ENCODE data around the gene ATP2B2. TPM values are rescaled to one million over a fixed set of nuclear protein-coding genes. Genes with fewer than 3 reads are reported as not detected.

ATP2B2 gene
- total RNA-seq, 1 experiment from 2014 or later = 0.21 TPM

GRCh38 chr3:10522646-10523303 is 17.4 kb upstream of the ATP2B2 start:
- Histone ChIP-seq H3K27me3 (ENCODE audit: control insufficient read depth, insufficient read depth, low read length) (no peaks in the 10 kb centered on the region), H3K36me3 (replicated peaks; ENCODE audit: control insufficient read depth, insufficient read depth, low read length) (no peaks in the 10 kb centered on the region), H3K4me3 (ENCODE audit: insufficient read depth, low read depth, low read length) (no peak overlapping the region)
- DNase-seq = no peak

DNA sequence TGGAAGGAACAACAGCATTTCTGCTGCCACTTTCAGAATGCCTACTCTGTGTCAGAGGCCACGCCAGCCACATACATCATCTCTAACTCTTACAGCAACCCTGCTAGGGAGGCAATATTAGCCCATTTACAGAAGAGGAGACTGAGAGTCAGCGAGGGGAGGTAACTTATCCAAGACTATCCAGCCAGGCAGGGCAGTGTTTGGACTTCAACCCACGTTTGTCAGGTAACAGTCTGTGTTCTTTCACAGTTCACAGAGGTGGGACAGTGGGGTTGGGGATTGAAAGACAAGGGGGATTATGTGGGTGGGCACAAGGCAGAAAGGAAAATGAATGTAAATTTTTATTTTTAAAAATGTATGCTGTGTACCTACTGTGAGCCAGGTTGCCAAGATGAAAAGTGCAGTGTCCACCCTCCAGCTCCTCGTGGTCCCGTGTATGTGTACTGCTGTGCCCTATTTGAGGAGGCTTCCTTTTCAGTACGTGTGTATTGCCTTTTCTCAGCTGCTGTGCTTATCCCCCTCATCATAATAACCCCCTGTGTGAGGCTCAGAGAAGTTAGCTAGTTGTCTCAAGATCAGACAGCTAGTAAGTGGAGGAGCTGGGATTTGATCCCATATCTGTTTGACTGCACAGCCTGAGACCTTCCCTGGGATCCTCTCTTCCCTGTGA is 16.5 kb upstream of the ATP2B2 start:
- Histone ChIP-seq H3K4me3 (ENCODE audit: insufficient read depth, low read depth, low read length) (no peak overlapping the region), H3K36me3 (replicated peaks; ENCODE audit: control insufficient read depth, insufficient read depth, low read length) (no peaks in the 10 kb centered on the region), H3K27me3 (ENCODE audit: control insufficient read depth, insufficient read depth, low read length) (no peaks in the 10 kb centered on the region)
- DNase-seq = no peak

- H3K4me3 ChIP-seq (ENCODE audit: insufficient read depth, low read depth, low read length) = no peak overlapping the region
- no peak for DNase-seq
Observed at GRCh38 chr3:10520072-10520471, 14.7 kb upstream of the ATP2B2 start.

GRCh38 chr3:10519236-10519635 is 13.8 kb upstream of the ATP2B2 start:
- Histone ChIP-seq H3K36me3 (replicated peaks; ENCODE audit: control insufficient read depth, insufficient read depth, low read length) (no peaks in the 10 kb centered on the region), H3K4me3 (ENCODE audit: insufficient read depth, low read depth, low read length) (no peak overlapping the region)
- no peak for DNase-seq

More at GRCh38 chr3:10520072-10520471, 14.7 kb upstream of the ATP2B2 start:
- Histone ChIP-seq H3K27me3 (ENCODE audit: control insufficient read depth, insufficient read depth, low read length) (no peaks in the 10 kb centered on the region), H3K36me3 (replicated peaks; ENCODE audit: control insufficient read depth, insufficient read depth, low read length) (no peaks in the 10 kb centered on the region)

GRCh38 chr3:10518506-10519150 is 13.2 kb upstream of the ATP2B2 start:
- no peak for DNase-seq
- H3K27me3 ChIP-seq (ENCODE audit: control insufficient read depth, insufficient read depth, low read length) = no peaks in the 10 kb centered on the region
- no peaks in the 10 kb centered on the region for H3K36me3 ChIP-seq (replicated peaks; ENCODE audit: control insufficient read depth, insufficient read depth, low read length)

More at GRCh38 chr3:10519236-10519635, 13.8 kb upstream of the ATP2B2 start:
- no peaks in the 10 kb centered on the region for H3K27me3 ChIP-seq (ENCODE audit: control insufficient read depth, insufficient read depth, low read length)

DNA sequence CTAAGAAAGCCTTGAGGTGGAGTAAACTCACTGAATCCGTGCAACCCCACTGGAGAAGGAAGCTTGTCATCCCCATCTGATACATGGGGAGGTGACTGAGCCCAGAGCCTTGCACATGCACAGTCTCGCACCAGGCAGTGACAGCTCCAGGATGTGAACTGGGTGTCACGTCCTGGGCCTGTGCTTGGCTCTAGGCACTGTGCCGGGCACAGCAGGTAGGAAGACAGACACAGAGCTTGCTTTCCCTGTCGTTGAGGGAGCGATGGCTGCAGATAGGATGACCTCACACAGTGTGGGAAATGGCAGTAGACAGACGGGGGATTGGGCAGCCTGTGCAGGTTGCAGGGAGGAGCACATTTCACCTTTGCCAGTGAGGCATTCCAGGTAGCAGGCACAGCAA is 12.2 kb upstream of the ATP2B2 start:
- no peak for DNase-seq
- no peaks in the 10 kb centered on the region for H3K36me3 ChIP-seq (replicated peaks; ENCODE audit: control insufficient read depth, insufficient read depth, low read length)
- H3K27me3 ChIP-seq (ENCODE audit: control insufficient read depth, insufficient read depth, low read length) = no peaks in the 10 kb centered on the region
- H3K4me3 ChIP-seq (ENCODE audit: insufficient read depth, low read depth, low read length) = no peak overlapping the region

More at GRCh38 chr3:10518506-10519150, 13.2 kb upstream of the ATP2B2 start:
- no peak overlapping the region for H3K4me3 ChIP-seq (ENCODE audit: insufficient read depth, low read depth, low read length)

GRCh38 chr3:10516544-10517452 is 11.4 kb upstream of the ATP2B2 start:
- Histone ChIP-seq H3K36me3 (replicated peaks; ENCODE audit: control insufficient read depth, insufficient read depth, low read length) (no peaks in the 10 kb centered on the region), H3K4me3 (ENCODE audit: insufficient read depth, low read depth, low read length) (no peak overlapping the region), H3K27me3 (ENCODE audit: control insufficient read depth, insufficient read depth, low read length) (no peaks in the 10 kb centered on the region)
- DNase-seq = no peak

DNA sequence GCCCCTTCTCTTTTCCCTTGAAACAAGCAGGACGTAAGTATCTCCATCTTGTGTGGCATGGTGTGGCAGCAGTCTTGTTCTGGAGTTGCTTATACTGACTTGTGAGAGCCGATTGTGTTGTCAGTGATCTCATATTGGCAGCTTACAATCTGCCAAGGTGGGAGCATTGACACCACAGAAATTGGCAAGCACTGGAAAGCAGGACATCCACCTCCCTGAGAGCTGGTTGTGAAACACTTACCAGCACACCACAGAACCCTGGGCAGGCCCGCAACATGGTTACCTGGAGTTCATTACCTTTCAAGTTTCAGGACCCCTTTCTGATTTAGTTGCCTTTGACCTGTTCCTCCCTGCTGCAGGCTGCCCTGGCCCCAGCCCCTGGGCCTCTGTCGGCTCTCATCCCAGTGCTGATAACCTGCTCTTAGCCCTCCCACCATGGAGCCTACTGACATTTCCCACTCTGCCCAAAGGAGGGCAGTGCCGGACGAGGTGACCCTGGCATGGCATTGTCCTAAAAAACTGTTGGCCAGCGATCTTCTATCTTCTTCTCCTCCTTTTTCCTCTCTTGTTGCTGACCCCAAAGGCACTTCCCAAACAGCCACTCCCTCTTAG is 10.6 kb upstream of the ATP2B2 start:
- H3K27me3 ChIP-seq (ENCODE audit: control insufficient read depth, insufficient read depth, low read length) = no peaks in the 10 kb centered on the region
- no peak overlapping the region for H3K4me3 ChIP-seq (ENCODE audit: insufficient read depth, low read depth, low read length)
- no peaks in the 10 kb centered on the region for H3K36me3 ChIP-seq (replicated peaks; ENCODE audit: control insufficient read depth, insufficient read depth, low read length)
- peak; percentile 84 for DNase-seq

- no peak for DNase-seq
- H3K27me3 ChIP-seq (ENCODE audit: control insufficient read depth, insufficient read depth, low read length) = no peaks in the 10 kb centered on the region
- no peak overlapping the region for H3K4me3 ChIP-seq (ENCODE audit: insufficient read depth, low read depth, low read length)
- no peaks in the 10 kb centered on the region for H3K36me3 ChIP-seq (replicated peaks; ENCODE audit: control insufficient read depth, insufficient read depth, low read length)
Observed at GRCh38 chr3:10515396-10515795, 10.0 kb upstream of the ATP2B2 start.

GRCh38 chr3:10514407-10515069 is 9.2 kb upstream of the ATP2B2 start:
- DNase-seq = no peak
- Histone ChIP-seq H3K36me3 (replicated peaks; ENCODE audit: control insufficient read depth, insufficient read depth, low read length) (no peaks in the 10 kb centered on the region), H3K4me3 (ENCODE audit: insufficient read depth, low read depth, low read length) (no peak overlapping the region), H3K27me3 (ENCODE audit: control insufficient read depth, insufficient read depth, low read length) (no peaks in the 10 kb centered on the region)

- no peak overlapping the region for H3K4me3 ChIP-seq (ENCODE audit: insufficient read depth, low read depth, low read length)
- no peaks in the 10 kb centered on the region for H3K27me3 ChIP-seq (ENCODE audit: control insufficient read depth, insufficient read depth, low read length)
- DNase-seq = no peak
- no peaks in the 10 kb centered on the region for H3K36me3 ChIP-seq (replicated peaks; ENCODE audit: control insufficient read depth, insufficient read depth, low read length)
Observed at GRCh38 chr3:10513306-10513705, 7.9 kb upstream of the ATP2B2 start.

DNA sequence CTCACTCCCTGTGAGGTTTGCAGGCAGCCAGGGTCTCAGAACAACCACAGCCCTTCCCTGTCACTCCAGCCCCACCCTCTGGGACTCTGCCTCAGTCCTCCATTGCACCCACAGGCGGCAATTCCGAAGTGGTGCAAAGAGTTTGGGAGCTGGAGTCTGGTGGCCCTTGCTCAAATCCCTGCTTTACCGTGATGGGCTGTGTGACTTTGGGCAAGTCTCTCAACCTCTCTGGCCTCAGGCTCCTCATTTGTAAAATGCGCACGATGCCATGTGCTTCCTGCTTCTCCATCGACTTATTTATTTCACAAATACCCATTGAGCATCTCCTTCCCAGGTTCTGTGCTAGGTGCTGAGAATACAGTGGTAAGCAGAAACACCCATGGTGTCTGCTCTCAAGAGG is 7.3 kb upstream of the ATP2B2 start:
- Histone ChIP-seq H3K4me3 (ENCODE audit: insufficient read depth, low read depth, low read length) (no peak overlapping the region), H3K36me3 (replicated peaks; ENCODE audit: control insufficient read depth, insufficient read depth, low read length) (no peaks in the 10 kb centered on the region), H3K27me3 (ENCODE audit: control insufficient read depth, insufficient read depth, low read length) (no peaks in the 10 kb centered on the region)
- DNase-seq = no peak

DNA sequence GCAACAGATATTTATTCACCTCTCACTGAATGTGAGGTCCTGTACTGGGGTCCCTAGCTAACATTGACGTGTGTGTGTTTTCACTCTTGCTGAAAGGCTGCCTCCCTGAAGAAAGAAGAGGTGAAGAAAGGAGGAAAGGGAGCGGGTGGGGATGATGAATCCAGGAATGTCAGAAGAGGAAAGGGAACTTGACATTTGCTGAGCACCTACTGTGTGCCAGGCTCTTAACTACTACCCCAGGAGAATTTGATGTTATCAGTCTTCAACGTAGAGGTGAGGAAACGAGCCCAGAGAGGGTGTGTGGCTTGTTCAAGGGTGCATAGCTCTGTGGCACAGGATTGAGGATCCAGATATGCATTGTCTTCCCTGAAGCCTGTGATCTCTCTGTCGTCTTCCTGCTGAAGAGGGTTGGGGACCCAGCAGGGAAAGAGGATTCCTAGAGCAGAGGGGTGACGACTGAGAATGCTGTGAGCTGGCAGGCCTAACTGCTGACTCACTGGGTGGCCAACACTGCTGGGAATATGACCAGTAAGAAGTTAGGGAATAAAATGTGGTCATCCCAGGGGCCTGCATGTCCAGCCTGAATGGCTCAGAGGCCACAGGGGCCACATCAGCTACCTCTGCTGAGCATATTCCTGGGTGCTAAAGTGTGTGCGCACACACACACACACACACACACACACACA is 6.6 kb upstream of the ATP2B2 start:
- no peak for DNase-seq
- H3K27me3 ChIP-seq (ENCODE audit: control insufficient read depth, insufficient read depth, low read length) = no peaks in the 10 kb centered on the region
- H3K4me3 ChIP-seq (ENCODE audit: insufficient read depth, low read depth, low read length) = no peak overlapping the region
- H3K36me3 ChIP-seq (replicated peaks; ENCODE audit: control insufficient read depth, insufficient read depth, low read length) = no peaks in the 10 kb centered on the region

Measured in H7 (cell line).